ENCODE data around the gene STBD1.

DNA sequence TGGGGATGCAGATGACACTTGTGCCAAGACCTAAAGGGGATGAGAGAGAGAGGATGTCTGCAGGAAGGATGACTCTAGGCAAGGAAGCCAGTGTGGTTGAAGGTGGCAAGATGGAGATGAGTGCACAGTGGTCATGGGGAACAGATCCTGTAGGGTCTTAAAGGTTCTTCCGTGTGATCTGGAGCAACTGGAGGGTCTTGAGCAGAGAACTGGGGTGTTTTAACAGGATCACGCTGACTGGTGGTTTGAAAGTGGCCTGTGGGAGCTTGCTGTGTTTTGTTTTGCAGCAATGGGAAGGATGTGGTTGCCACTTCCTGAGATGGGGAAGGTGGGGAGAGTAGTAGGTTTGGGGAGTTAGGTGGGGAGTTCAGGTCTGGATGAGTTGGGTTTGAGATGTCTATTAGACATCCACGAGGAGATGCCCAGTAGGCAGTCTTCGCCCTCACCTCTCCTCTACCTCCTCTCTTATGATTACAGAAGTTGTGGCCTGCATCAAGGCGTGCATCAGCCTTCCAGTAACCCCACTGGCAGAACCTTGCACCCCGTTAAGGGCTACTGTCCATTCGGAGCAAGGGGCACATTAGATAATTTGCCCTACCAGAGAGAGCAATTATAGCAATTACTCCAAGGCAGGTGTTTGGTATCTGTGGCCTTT lies 1.4 kb upstream of the STBD1 start:
- TF ChIP-seq, protein P1, sequence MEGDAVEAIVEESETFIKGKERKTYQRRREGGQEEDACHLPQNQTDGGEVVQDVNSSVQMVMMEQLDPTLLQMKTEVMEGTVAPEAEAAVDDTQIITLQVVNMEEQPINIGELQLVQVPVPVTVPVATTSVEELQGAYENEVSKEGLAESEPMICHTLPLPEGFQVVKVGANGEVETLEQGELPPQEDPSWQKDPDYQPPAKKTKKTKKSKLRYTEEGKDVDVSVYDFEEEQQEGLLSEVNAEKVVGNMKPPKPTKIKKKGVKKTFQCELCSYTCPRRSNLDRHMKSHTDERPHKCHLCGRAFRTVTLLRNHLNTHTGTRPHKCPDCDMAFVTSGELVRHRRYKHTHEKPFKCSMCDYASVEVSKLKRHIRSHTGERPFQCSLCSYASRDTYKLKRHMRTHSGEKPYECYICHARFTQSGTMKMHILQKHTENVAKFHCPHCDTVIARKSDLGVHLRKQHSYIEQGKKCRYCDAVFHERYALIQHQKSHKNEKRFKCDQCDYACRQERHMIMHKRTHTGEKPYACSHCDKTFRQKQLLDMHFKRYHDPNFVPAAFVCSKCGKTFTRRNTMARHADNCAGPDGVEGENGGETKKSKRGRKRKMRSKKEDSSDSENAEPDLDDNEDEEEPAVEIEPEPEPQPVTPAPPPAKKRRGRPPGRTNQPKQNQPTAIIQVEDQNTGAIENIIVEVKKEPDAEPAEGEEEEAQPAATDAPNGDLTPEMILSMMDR (conservative IDR thresholded peaks at IDR 0.05; ENCODE audit: low read length): no peak
- no peak for TF ChIP-seq EZH2phosphoT487 (IDR thresholded peaks at IDR 0.05; ENCODE audit: borderline replicate concordance)
